Ovary (tissue), 9 donors: ENCODE data around the gene PCBP3. TPM values are rescaled to one million over a fixed set of nuclear protein-coding genes. Genes with fewer than 3 reads are reported as not detected.

ENCODE experiments used
- DNase-seq, 5 donors: peaks; one replicate each; pipeline ENCODE4 v3.0.0-alpha.2; 2019 to 2020
- H3K27ac ChIP-seq, 2 donors: fragments of 200-600 bp; one replicate each; pipeline versions ENCODE4 v1.5.1 to v1.8.0; 2019 to 2022
- H3K27me3 ChIP-seq: fragments of 200-600 bp; one replicate; pipeline ENCODE4 v1.8.0; 2022
- H3K36me3 ChIP-seq: fragments of 200-600 bp; sonication (generic); one replicate; pipeline ENCODE4 v1.5.1; 2019
- H3K4me1 ChIP-seq: one replicate; pipeline ENCODE4 v1.8.1; 2013; ENCODE audit warnings: mild to moderate bottlenecking, moderate library complexity; ENCODE audit not compliant: insufficient read depth
- H3K4me3 ChIP-seq: fragments of 200-600 bp; sonication (generic); one replicate; pipeline ENCODE4 v1.5.1; 2017
- H3K9me3 ChIP-seq, 2 donors: fragments of 200-600 bp in 1 of 2; sonication (generic) in 1 of 2; one replicate each; pipeline versions ENCODE4 v1.5.1 to v1.8.1; 2013 to 2019; ENCODE audit warnings: mild to moderate bottlenecking in 1 of 2, moderate library complexity in 1 of 2
- CTCF ChIP-seq, 3 donors: fragments of 450-650 bp in 2 of 3; fragments of 200-600 bp in 1 of 3; IDR thresholded peaks; one replicate each; pipeline versions ENCODE4 v1.5.1 to v1.8.0; 2016 to 2022; ENCODE audit warnings: antibody characterized with exemption in 3 of 3, mild to moderate bottlenecking in 1 of 3
- EP300 ChIP-seq: sonication (generic); formaldehyde crosslinking; IDR thresholded peaks from one replicate; pipeline ENCODE4 v1.6.1; 2017; ENCODE audit warnings: antibody characterized with exemption
- POLR2A ChIP-seq: fragments of 450-650 bp; IDR thresholded peaks from one replicate; pipeline ENCODE4 v1.6.1; 2017; ENCODE audit warnings: antibody characterized with exemption, mild to moderate bottlenecking, moderate library complexity
- WGBS, 3 donors: extraction: QIAGEN DNeasy Blood & Tissue Kit in 1 of 3; methylation state at CpG; one replicate each; pipeline versions ENCODE4 v1.1.5 to v1.1.7; 2013 to 2017; 5-methylcytosine and 5-hydroxymethylcytosine counted together
- intact Hi-C, 4 donors: fragments of 100-400 bp; cut with DNase I; formaldehyde crosslinking; loops; one replicate each; pipeline versions ENCODE4 v1.11.0 to v1.15.1; 2022 to 2023
- polyA plus RNA-seq, 2 donors: library from polyadenylated mRNA; stranded (reverse); fragments of 200-250 nt in 1 of 2; fragments of 350-450 nt in 1 of 2; fragmentation: Illumina TruSeq in 1 of 2; extraction: RNeasy Lipid Tissue Mini Kit (QIAGEN cat#74804) in 1 of 2; gene quantifications; one replicate each; pipeline ENCODE4 v1.2.3, GENCODE V29; 2013 to 2014
- total RNA-seq, 7 donors: library from RNA; depleted of rRNA in 2 of 7; stranded (reverse); fragments of >200 nt in 2 of 7; fragmentation: NEBNext Ultra II Directional in 3 of 7; extraction: Animal tissue kit (Norgen Biotek cat#: 25700) in 3 of 7; gene quantifications; one replicate each; pipeline versions ENCODE4 v1.1.0 to v1.2.4, GENCODE V29; 2016 to 2023
- donor health status: DM: no; HTN: no; CAD: no; lungs with moderate emphysema.
- donor health status: DM: no; HTN: no; CAD: no.
- donor health status: Bipolar disorder and iron deficiency.
- donor health status: DM: yes; HTN: yes; CAD: no.
- donor health status: DM: no; HTN: no; CAD: no.
- donor health status: DM: yes; HTN: yes; CAD: no.

The PCBP3 gene
- total and polyA plus RNA-seq, 9 donors: 2.4 to 10.1 (median 5.4) TPM

- intact Hi-C loops: loop anchor here in 3 of 4 donors (10.0 kb wide), 3 partner anchors 273 to 693 kb away; no protein-coding TSS in a partner anchor
- no peaks in the 10 kb centered on the region for H3K4me1 ChIP-seq
- 82 to 89% (median 87%) methylated on average over 11 of the region's 11 CpGs for WGBS, 3 donors
- H3K27ac ChIP-seq: no peak overlapping the region
- H3K36me3 ChIP-seq: no peaks in the 10 kb centered on the region
- H3K4me3 ChIP-seq: no peak overlapping the region
- no peak for DNase-seq
- no peaks in the 10 kb centered on the region for H3K27me3 ChIP-seq
- no peak for TF ChIP-seq CTCF (IDR thresholded peaks at IDR 0.05)
- TF ChIP-seq POLR2A: no peak
- no peak for TF ChIP-seq EP300
- H3K9me3 ChIP-seq: no peaks in the 10 kb centered on the region
Observed at GRCh38 chr21:45827881-45828579, 184.5 kb downstream of the PCBP3 start.

GRCh38 chr21:45828580-45829570 lies 185.3 kb downstream of the PCBP3 start:
- Histone ChIP-seq H3K27me3 (no peaks in the 10 kb centered on the region), H3K4me1 (no peaks in the 10 kb centered on the region), H3K27ac (no peak overlapping the region), H3K9me3 (no peaks in the 10 kb centered on the region), H3K4me3 (no peak overlapping the region), H3K36me3 (no peaks in the 10 kb centered on the region)
- no peak for TF ChIP-seq CTCF (IDR thresholded peaks at IDR 0.05)
- no peak for TF ChIP-seq POLR2A
- TF ChIP-seq EP300: no peak
- DNase-seq: no peak
- intact Hi-C loops: loop anchor here in 3 of 4 donors (10.0 kb wide), 3 partner anchors 274 to 694 kb away; no protein-coding TSS in a partner anchor
- WGBS, 3 donors: 89 to 90% (median 90%) methylated on average over 26 of the region's 26 CpGs

- no peaks in the 10 kb centered on the region for H3K9me3 ChIP-seq
- intact Hi-C loops: loop anchor here in 3 of 4 donors (10.0 kb wide), 3 partner anchors 275 to 695 kb away; no protein-coding TSS in a partner anchor
- no peak for DNase-seq
Observed at GRCh38 chr21:45829668-45830067, 186.1 kb downstream of the PCBP3 start.

More at GRCh38 chr21:45829668-45830067, 186.1 kb downstream of the PCBP3 start:
- no peaks in the 10 kb centered on the region for H3K4me1 ChIP-seq
- no peak overlapping the region for H3K4me3 ChIP-seq
- H3K36me3 ChIP-seq: no peaks in the 10 kb centered on the region
- TF ChIP-seq CTCF (IDR thresholded peaks at IDR 0.05) (no peak), EP300 (no peak), POLR2A (no peak)
- H3K27ac ChIP-seq: no peak overlapping the region
- H3K27me3 ChIP-seq: no peaks in the 10 kb centered on the region
- WGBS, 3 donors: 87 to 96% (median 92%) methylated on average over 7 of the region's 7 CpGs
